Breast epithelium (tissue), 4 donors: ENCODE results near the gene PRR35. TPM values are rescaled to one million over a fixed set of nuclear protein-coding genes. Genes with fewer than 3 reads are reported as not detected.

Experiments used
- DNase-seq, 2 donors: peaks; one replicate each; pipeline ENCODE4 v3.0.0-alpha.2; 2019; ENCODE audit warnings: low spot score in 2 of 2
- H3K27ac ChIP-seq, 2 donors: fragments of 200-600 bp; sonication (generic) in 1 of 2; one replicate each; pipeline ENCODE4 v1.5.1; 2016 to 2019; ENCODE audit warnings: mild to moderate bottlenecking in 1 of 2
- H3K27me3 ChIP-seq, 2 donors: fragments of 200-600 bp; sonication (generic) in 1 of 2; one replicate each; pipeline versions ENCODE4 v1.5.1 to v1.6.0; 2017 to 2019; ENCODE audit warnings: control low read depth in 1 of 2, mild to moderate bottlenecking in 1 of 2
- H3K36me3 ChIP-seq: fragments of 200-600 bp; one replicate; pipeline ENCODE4 v1.5.1; 2019
- H3K4me1 ChIP-seq, 2 donors: fragments of 200-600 bp; sonication (generic); one replicate each; pipeline ENCODE4 v1.5.1; 2016 to 2019; ENCODE audit warnings: control low read depth in 1 of 2
- H3K4me3 ChIP-seq, 3 donors: fragments of 200-600 bp; sonication (generic); 1 replicate in 2 of 3; 2 replicates in 1 of 3; pipeline ENCODE4 v1.5.1; 2016 to 2019; ENCODE audit warnings: mild to moderate bottlenecking in 3 of 3, moderate library complexity in 2 of 3
- H3K9me3 ChIP-seq, 2 donors: fragments of 200-600 bp; sonication (generic) in 1 of 2; one replicate each; pipeline ENCODE4 v1.5.1; 2016 to 2019; ENCODE audit warnings: control low read depth in 1 of 2
- CTCF ChIP-seq, 3 donors: fragments of 450-650 bp; IDR thresholded peaks; one replicate each; pipeline ENCODE4 v1.5.1; 2016 to 2017; ENCODE audit warnings: antibody characterized with exemption in 3 of 3, mild to moderate bottlenecking in 3 of 3, moderate library complexity in 3 of 3
- POLR2A ChIP-seq: fragments of 450-650 bp; IDR thresholded peaks from one replicate; pipeline ENCODE4 v1.6.1; 2016; ENCODE audit warnings: antibody characterized with exemption, mild to moderate bottlenecking, moderate library complexity
- POLR2AphosphoS5 ChIP-seq, 3 donors: sonication (generic); formaldehyde crosslinking; IDR thresholded peaks; one replicate each; pipeline ENCODE4 v1.6.1; 2017; ENCODE audit warnings: antibody characterized with exemption in 3 of 3
- intact Hi-C: fragments of 100-400 bp; cut with DNase I; formaldehyde crosslinking; loops from one replicate; pipeline ENCODE4 v1.15.1; 2023; ENCODE audit warnings: low total_unique reads
- total RNA-seq, 3 donors: library from RNA; depleted of rRNA; stranded (reverse); fragments of >200 nt; gene quantifications; one replicate each; pipeline ENCODE4 v1.1.0, GENCODE V29; 2016

PRR35 gene
- total RNA-seq, 3 donors from 2014 or later, result not detected

GRCh38 chr16:566475-567372, 6.5 kb downstream of the PRR35 start, which contains the start of gene NHLRC4:
TSS of gene NHLRC4 (plus strand) at chr16:567005. CDS start at chr16:568048, 1,043 bp downstream.
- H3K4me1 ChIP-seq, result peaks cover 24 to 30% of the 10 kb centered on the region in 2 donors
- peak within 1 kb of the TSS; percentile 61 to 86 for H3K27ac ChIP-seq
- peaks cover 0 to 10% of the 10 kb centered on the region in 2 donors for H3K27me3 ChIP-seq
- peak within 1 kb of the TSS; percentile 10 to 62 (median 37) for H3K4me3 ChIP-seq
- intact Hi-C loops, result no loop called here
- no peaks in the 10 kb centered on the region for H3K36me3 ChIP-seq
- DNase-seq, result peak in 1 of 2 donors; percentile 81
- H3K9me3 ChIP-seq, result no peaks in the 10 kb centered on the region
- no peak for TF ChIP-seq POLR2AphosphoS5 (IDR thresholded peaks at IDR 0.05)
- no peak for TF ChIP-seq CTCF (IDR thresholded peaks at IDR 0.05)
- no peak for TF ChIP-seq POLR2A

GRCh38 chr16:567373-568256, 7.4 kb downstream of the PRR35 start:
- intact Hi-C loops, result no loop called here
- TF ChIP-seq CTCF (IDR thresholded peaks at IDR 0.05), result no peak
- TF ChIP-seq POLR2A, result no peak
- no peak for TF ChIP-seq POLR2AphosphoS5 (IDR thresholded peaks at IDR 0.05)
- Histone ChIP-seq H3K4me1 (peaks cover 24 to 30% of the 10 kb centered on the region in 2 donors), H3K27ac (peak overlapping the region; percentile 61 to 92), H3K4me3 (peak overlapping the region; percentile 10 to 62 (median 37)), H3K9me3 (no peaks in the 10 kb centered on the region), H3K36me3 (no peaks in the 10 kb centered on the region), H3K27me3 (peaks cover 0 to 5% of the 10 kb centered on the region in 2 donors)
- DNase-seq, result no peak

GRCh38 chr16:568401-569258, 8.4 kb downstream of the PRR35 start:
- H3K9me3 ChIP-seq, result no peaks in the 10 kb centered on the region
- peaks cover 0 to 2% of the 10 kb centered on the region in 2 donors for H3K27me3 ChIP-seq
- DNase-seq, result no peak
- no peaks in the 10 kb centered on the region for H3K36me3 ChIP-seq
- intact Hi-C loops, result no loop called here
- TF ChIP-seq CTCF (IDR thresholded peaks at IDR 0.05), result no peak
- no peak for TF ChIP-seq POLR2AphosphoS5 (IDR thresholded peaks at IDR 0.05)
- no peak for TF ChIP-seq POLR2A
- H3K27ac ChIP-seq, result peak overlapping the region; percentile 83 to 92
- H3K4me3 ChIP-seq, result peak overlapping the region; percentile 90 to 99 (median 90)
- H3K4me1 ChIP-seq, result peaks cover 24 to 30% of the 10 kb centered on the region in 2 donors

GRCh38 chr16:569445-570254, 9.5 kb downstream of the PRR35 start, which contains the start of gene PIGQ:
TSS of gene PIGQ (plus strand) at chr16:569968. CDS start at chr16:574075, 4,107 bp downstream.
- Histone ChIP-seq H3K27ac (peak within 1 kb of the TSS; percentile 83 to 92), H3K27me3 (no peaks in the 10 kb centered on the region), H3K9me3 (no peaks in the 10 kb centered on the region), H3K4me1 (peaks cover 24 to 30% of the 10 kb centered on the region in 2 donors), H3K4me3 (peak within 1 kb of the TSS; percentile 90 to 99 (median 90)), H3K36me3 (no peaks in the 10 kb centered on the region)
- TF ChIP-seq CTCF (IDR thresholded peaks at IDR 0.05) (no peak), POLR2AphosphoS5 (IDR thresholded peaks at IDR 0.05) (no peak), POLR2A (no peak)
- intact Hi-C loops, result no loop called here
- peak; percentile 50 to 69 for DNase-seq
